ENCODE data around the gene HASPIN. TPM values are rescaled to one million over a fixed set of nuclear protein-coding genes. Genes with fewer than 3 reads are reported as not detected.
A peak's percentile ranks its signal among the peaks of the same experiment; 100 is the strongest.

The HASPIN gene
- total RNA-seq (under 1 TPM; under 0.01 to 0.83 (median 0.29) TPM), polyA plus RNA-seq (1 to 10 TPM in 1 of 3 donors, under 1 TPM in 1, not detected in 1; 0.69 to 3.5 TPM)

GRCh38 chr17:3723556-3724377 lies at the start of gene HASPIN:
HASPIN (plus strand) TSS chr17:3723903; CDS start chr17:3723936, 33 bp downstream.
- H3K36me3 ChIP-seq, result peaks cover 0 to 18% (median 0%) of the 10 kb centered on the region in 4 donors
- WGBS, 2 donors, result 0% methylated on average over 98 of the region's 98 CpGs
- peaks cover 0 to 37% (median 27%) of the 10 kb centered on the region in 4 donors for H3K4me1 ChIP-seq
- no peaks in the 10 kb centered on the region for H3K27me3 ChIP-seq
- H3K9me3 ChIP-seq, result no peaks in the 10 kb centered on the region
- TF ChIP-seq POLR2A (IDR thresholded peaks at IDR 0.05) (peak; percentile 14 to 62), POLR2AphosphoS5 (IDR thresholded peaks at IDR 0.05) (peak; percentile 57 to 85 (median 78)), CTCF (IDR thresholded peaks at IDR 0.05) (peak in 3 of 4 experiments; percentile 3 to 43 (median 34)), EP300 (IDR thresholded peaks at IDR 0.05) (no peak)
- H3K4me3 ChIP-seq, result peak within 1 kb of the TSS; percentile 70 to 90 (median 76)
- H3K27ac ChIP-seq, result peak within 1 kb of the TSS; percentile 87 to 90 (median 88)
- intact Hi-C loops (cut with DNase I), result loop anchor here (1.0 to 5.0 kb wide), 2 partner anchors 56 to 87 kb away; partner anchors contain the start of genes CTNS, EMC6, SHPK and TAX1BP3
- peak; percentile 93 for DNase-seq

- H3K4me1 ChIP-seq, result no peaks in the 10 kb centered on the region
- H3K27ac ChIP-seq, result no peak overlapping the region
- WGBS, 2 donors, result 82 to 89% methylated on average over 11 of the region's 11 CpGs
- H3K36me3 ChIP-seq, result no peaks in the 10 kb centered on the region
- intact Hi-C loops (cut with DNase I), result no loop called here
- no peak for DNase-seq
- TF ChIP-seq EP300 (IDR thresholded peaks at IDR 0.05) (no peak), POLR2AphosphoS5 (IDR thresholded peaks at IDR 0.05) (no peak), POLR2A (IDR thresholded peaks at IDR 0.05) (no peak), CTCF (IDR thresholded peaks at IDR 0.05) (no peak)
- peaks cover 0 to under 1% (median 0%) of the 10 kb centered on the region in 3 donors for H3K27me3 ChIP-seq
- no peak overlapping the region for H3K4me3 ChIP-seq
- H3K9me3 ChIP-seq, result no peaks in the 10 kb centered on the region
Observed at GRCh38 chr17:3675886-3676285, 47.8 kb upstream of the HASPIN start.

DNA sequence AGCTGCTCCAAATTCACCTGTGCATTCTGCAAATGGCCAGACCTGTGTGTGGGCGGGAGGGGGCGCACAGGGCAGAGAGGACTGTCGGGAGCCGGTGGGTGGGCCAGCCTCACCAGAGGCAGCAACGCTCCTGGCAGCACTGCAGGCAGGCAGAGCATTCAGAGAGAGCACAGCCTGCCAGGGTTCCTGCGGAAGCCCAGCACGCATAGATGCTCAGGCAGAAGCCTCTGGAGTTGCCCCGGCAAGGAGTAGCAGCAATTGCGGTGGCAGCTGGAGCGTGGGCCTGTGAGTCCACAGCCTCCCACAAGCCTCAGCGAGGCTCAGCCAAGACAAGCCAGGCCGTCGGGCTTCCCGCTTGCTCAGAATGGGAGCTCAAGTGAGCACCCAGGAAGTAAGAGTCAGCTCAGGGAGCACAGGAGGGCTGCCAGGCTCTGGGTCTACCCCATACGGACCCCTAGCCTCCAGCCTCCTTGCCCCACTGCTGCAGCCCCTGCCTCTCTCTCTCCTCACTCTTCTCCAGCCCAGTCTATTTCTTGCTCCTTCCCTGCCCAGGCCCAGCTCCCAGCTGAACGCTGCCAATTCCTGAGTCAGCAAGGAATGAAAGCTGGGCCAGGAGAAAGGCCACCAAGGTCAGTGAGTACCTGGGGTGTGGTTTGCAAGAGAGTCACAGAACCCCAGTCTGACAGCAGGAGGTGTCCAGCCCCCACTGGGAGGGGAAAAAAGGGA lies 45.4 kb upstream of the HASPIN start:
- no peak for TF ChIP-seq POLR2A (IDR thresholded peaks at IDR 0.05)
- no peak for TF ChIP-seq EP300 (IDR thresholded peaks at IDR 0.05)
- H3K36me3 ChIP-seq, result no peaks in the 10 kb centered on the region
- 80 to 81% methylated on average over 16 of the region's 16 CpGs for WGBS, 2 donors
- no peak overlapping the region for H3K27ac ChIP-seq
- DNase-seq, result no peak
- no peak overlapping the region for H3K4me3 ChIP-seq
- H3K9me3 ChIP-seq, result no peaks in the 10 kb centered on the region
- intact Hi-C loops (cut with DNase I), result no loop called here
- no peaks in the 10 kb centered on the region for H3K4me1 ChIP-seq
- peaks cover 0 to 24% (median 0%) of the 10 kb centered on the region in 3 donors for H3K27me3 ChIP-seq

GRCh38 chr17:3678821-3679530 lies 44.7 kb upstream of the HASPIN start:
- intact Hi-C loops (cut with DNase I), result no loop called here
- TF ChIP-seq POLR2A (IDR thresholded peaks at IDR 0.05), result no peak
- TF ChIP-seq POLR2AphosphoS5 (IDR thresholded peaks at IDR 0.05), result no peak
- TF ChIP-seq CTCF (IDR thresholded peaks at IDR 0.05), result no peak
- TF ChIP-seq EP300 (IDR thresholded peaks at IDR 0.05), result no peak
- DNase-seq, result no peak
- Histone ChIP-seq H3K4me3 (no peak overlapping the region), H3K4me1 (no peaks in the 10 kb centered on the region), H3K27ac (no peak overlapping the region), H3K36me3 (no peaks in the 10 kb centered on the region), H3K9me3 (no peaks in the 10 kb centered on the region), H3K27me3 (peaks cover under 1 to 31% (median 3%) of the 10 kb centered on the region in 3 donors)
- 89 to 90% methylated on average over 27 of the region's 27 CpGs for WGBS, 2 donors
